GM12801 (cell line): ENCODE data around the gene SLC12A9.

Experiments used
- TF ChIP-seq, protein P1 (sequence below): IDR thresholded peaks from one replicate; pipeline ENCODE4 v1.5.1; 2011; ENCODE audit warnings: control low read depth; ENCODE audit not compliant: insufficient read length; ENCODE audit errors: extremely low read depth

The SLC12A9 gene

DNA sequence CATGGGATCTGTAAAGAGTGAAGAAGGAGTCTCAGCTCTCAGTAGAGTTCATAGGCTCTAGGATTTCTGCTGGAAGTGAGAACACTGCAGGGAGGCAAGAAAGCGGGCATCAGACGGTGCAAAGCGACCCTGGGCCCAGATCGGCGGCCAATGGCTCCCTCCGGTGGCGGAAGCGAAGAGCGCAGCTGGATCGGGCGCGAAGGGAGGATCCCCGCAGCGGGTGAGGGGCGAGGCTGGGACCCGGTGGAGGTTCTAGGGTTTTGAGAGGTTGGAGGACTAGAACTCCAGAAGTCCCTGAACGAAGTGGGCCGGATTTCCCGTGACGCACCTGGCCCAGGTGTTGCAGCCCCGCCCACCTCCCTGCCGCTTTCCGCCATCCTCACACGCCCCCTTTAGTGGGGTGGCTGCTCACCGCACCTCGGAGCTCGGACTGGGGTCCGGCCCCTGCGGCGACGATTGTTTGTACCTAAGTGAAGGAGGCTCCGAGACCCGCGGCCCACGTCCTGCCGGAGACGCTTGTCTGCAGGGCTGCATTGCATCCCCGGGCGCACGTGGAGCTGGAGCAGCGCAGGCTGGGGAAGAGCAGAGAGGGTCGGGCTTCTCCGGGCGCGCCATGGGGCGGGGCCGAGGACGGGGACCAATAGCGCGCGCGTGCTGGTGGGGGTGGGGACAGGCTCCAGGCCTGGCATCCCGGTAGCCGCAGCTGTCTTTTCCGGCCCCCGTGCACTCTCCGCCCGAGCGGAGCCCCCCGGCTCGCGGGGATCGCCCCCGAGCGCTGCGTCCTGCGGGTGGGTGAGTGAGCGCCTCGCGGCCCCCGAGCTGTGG lies at the start of gene SLC12A9:
Gene SLC12A9 (plus strand): TSS at position 666 of the 825 bp plus-strand sequence. CDS start 1,485 bp downstream, outside the sequence.
- TF ChIP-seq, protein P1, sequence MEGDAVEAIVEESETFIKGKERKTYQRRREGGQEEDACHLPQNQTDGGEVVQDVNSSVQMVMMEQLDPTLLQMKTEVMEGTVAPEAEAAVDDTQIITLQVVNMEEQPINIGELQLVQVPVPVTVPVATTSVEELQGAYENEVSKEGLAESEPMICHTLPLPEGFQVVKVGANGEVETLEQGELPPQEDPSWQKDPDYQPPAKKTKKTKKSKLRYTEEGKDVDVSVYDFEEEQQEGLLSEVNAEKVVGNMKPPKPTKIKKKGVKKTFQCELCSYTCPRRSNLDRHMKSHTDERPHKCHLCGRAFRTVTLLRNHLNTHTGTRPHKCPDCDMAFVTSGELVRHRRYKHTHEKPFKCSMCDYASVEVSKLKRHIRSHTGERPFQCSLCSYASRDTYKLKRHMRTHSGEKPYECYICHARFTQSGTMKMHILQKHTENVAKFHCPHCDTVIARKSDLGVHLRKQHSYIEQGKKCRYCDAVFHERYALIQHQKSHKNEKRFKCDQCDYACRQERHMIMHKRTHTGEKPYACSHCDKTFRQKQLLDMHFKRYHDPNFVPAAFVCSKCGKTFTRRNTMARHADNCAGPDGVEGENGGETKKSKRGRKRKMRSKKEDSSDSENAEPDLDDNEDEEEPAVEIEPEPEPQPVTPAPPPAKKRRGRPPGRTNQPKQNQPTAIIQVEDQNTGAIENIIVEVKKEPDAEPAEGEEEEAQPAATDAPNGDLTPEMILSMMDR: no peak

DNA sequence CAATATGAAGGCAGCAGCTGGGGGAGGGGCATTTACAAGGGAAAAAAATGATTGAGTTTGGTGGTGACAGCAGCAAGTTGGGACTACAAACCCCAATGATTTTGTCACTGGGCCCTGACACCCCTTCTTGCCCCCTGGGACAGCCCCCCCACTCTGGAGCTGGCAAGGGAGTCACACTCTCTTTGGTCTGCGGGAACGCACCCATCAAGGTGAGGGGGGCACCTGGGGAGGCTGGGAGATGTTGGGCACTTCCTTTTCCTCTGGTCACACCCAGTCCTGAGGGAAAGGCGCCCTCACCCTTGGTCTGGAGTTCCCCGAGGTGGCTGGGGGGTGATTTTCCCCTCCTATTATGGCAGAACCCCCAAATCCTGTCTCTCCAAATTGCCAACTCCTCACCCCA lies 49.6 kb upstream of the SLC12A9 start:
- TF ChIP-seq, protein P1: no peak

DNA sequence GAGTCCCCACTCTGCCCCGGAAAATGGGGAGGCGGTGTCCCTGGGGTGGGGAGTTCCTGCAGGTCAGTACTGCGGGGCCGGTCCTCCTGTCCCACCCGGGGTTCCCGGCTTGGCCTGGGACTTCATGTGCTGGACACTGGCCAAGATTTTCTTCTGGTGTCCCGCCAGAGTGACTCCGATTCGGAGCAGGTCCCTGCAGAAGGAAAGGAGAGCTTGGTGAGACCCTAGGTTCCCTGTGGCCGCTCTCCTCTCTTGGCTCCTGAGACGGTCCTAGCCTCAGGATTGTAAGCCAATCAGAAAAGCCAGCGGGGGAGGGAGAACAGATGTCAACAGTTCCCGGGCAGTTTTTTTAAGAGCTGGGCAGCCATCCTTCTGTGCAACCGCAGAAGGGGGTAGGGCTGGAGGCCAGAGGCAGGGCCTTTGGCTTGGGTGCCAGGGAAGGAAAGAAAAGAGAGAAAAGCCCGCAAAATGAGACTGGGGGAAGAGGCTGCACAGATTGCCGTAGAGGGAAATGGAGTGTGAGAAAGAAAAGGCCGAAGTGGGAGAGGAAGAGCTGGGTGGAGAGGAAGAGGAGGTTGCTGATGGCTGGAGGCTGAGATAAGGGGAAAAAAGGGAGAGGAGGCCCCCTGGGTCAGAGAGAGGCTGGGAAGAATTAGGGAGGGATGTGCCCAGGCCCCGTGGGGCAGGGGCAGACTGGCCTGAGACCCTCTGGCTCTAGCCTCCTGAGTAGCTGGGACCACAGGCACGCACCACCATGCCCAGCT lies 48.9 kb upstream of the SLC12A9 start:
- TF ChIP-seq, protein P1: no peak

DNA sequence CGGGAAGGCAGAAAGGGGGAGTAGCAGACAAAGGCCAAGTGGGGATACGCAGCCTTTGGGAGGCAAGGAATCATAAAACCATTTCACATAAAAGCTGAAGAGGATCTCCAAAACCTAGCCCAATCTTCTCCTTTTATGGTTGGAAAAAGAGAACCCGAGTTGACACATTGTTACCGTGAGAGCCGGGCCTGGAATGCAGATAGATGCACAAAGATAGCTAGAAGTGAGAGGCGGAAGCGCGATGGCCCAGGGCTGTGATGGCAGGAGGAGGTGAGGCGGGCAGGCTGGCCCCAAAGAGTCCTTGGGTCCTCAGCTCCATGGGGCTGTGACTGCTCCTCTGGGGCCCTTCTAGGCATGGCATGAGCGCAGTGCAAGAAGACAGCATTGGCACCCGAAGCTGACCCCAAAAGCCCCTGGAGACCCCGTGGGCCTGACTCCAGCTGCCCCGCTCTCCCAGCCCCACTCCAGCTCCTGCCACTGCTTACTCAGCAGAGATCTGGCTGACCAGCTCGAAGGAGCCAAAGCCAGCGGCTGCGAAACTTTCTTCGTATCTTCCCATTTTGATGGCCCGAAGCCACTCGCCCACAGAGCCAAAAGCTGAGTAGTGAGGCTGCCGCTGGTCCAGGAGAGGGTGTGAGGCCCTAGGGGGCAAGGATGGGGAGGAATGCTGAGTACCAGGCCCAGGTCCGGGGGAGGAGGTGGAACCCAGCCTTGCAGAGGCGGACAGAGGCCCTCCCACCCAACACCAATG lies 47.7 kb upstream of the SLC12A9 start:
- TF ChIP-seq, protein P1: no peak

DNA sequence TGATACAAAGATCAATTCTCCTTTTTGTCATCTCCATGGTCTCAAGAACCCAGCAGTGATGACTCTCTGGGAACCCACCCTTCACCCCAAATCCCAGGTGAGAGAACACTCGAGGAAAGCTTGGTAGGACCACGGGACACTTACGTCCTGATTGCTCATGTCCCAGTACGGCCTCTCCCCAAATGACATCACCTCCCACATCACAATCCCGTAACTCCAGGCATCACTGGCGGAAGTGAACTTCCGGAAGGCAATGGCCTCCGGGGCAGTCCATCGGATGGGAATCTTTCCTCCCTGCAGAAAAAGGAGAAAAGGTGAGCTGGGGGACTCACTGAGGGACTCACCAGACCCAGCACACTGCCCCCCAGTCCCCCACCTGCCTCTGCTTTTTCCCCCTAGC lies 46.2 kb upstream of the SLC12A9 start:
- TF ChIP-seq, protein P1: no peak

GRCh38 chr7:100808354-100808875 lies 44.1 kb upstream of the SLC12A9 start:
- TF ChIP-seq, protein P1: no peak

- TF ChIP-seq, protein P1: no peak
Observed at GRCh38 chr7:100811480-100811879, 41.0 kb upstream of the SLC12A9 start.
